ENCODE results near the gene C4orf46. TPM values are rescaled to one million over a fixed set of nuclear protein-coding genes. Genes with fewer than 3 reads are reported as not detected.

Gene C4orf46
- total RNA-seq, 1 experiment from 2014 or later: 27.9 TPM

DNA sequence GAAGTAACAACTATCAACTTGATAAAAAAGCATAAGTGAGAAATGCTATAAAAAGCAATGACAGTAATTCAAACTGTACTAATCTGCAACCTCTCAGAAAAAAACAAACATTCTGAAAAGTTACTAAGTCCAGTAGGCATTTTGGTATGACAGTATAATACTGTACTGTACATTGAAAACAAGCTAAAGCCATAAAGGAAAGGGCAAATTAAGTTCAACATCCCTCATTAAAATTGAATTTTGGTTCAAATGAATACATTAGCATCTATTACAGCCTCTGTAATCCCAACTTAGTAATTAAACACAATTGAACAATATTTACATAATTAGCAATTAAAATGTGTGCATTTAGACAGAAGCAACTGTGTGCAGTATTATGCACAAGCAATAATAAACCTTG lies 53.7 kb downstream of the C4orf46 start:
- no peaks in the 10 kb centered on the region for H4K20me1 ChIP-seq (ENCODE audit: insufficient read depth, low read depth, low read length)
- H3K4me1 ChIP-seq (ENCODE audit: low read length): peaks cover 5% of the 10 kb centered on the region
- H3K9ac ChIP-seq (ENCODE audit: low read length): no peak overlapping the region
- DNase-seq: no peak
- H3K4me2 ChIP-seq (ENCODE audit: low read depth, low read length, poor library complexity, severe bottlenecking): no peak overlapping the region
- no peaks in the 10 kb centered on the region for H3K36me3 ChIP-seq (ENCODE audit: insufficient read depth, low read length)
- H3K79me2 ChIP-seq (ENCODE audit: low read length): no peaks in the 10 kb centered on the region
- no peak overlapping the region for H3K27ac ChIP-seq (ENCODE audit: low read length)
- no peaks in the 10 kb centered on the region for H3K9me3 ChIP-seq (ENCODE audit: low read length)
- no peak overlapping the region for H2AFZ ChIP-seq (ENCODE audit: low read length)
- H3K4me3 ChIP-seq (ENCODE audit: low read length): no peak overlapping the region
- H3K27me3 ChIP-seq (ENCODE audit: low read length): no peaks in the 10 kb centered on the region
- no peaks in the 10 kb centered on the region for H3K9me2 ChIP-seq (replicated peaks; ENCODE audit: insufficient read depth, low read length)

Small RNA genes within 50 kb of the gene (small RNA-seq; reads per million reads assigned to genes)
- not detected for gene RF00012

Other genes with a start within 250 kb of the C4orf46 start
- gene RXFP1, start 150.0 kb downstream of the C4orf46 start, total RNA-seq (2014; rRNA removed; shearing (Covaris generic); ENCODE audit: low replicate concordance): not detected in 2 replicates
- gene ETFDH, start 409 bp upstream of the C4orf46 start, total RNA-seq (2014; rRNA removed; shearing (Covaris generic); ENCODE audit: low replicate concordance): 34.2 and 54.3 TPM in 2 replicates
- gene PPID, start 51.5 kb upstream of the C4orf46 start, total RNA-seq (2014; rRNA removed; shearing (Covaris generic); ENCODE audit: low replicate concordance): 56.8 and 57.3 TPM in 2 replicates
- 0.04 and 0.56 TPM in 2 replicates for gene FNIP2, start 97.1 kb upstream of the C4orf46 start, total RNA-seq (2014; rRNA removed; shearing (Covaris generic); ENCODE audit: low replicate concordance)

Measured in Karpas-422 (cell line).